ENCODE measurements around the gene CABS1. TPM values are rescaled to one million over a fixed set of nuclear protein-coding genes. Genes with fewer than 3 reads are reported as not detected.

The CABS1 gene
- total RNA-seq (2022) = not detected in 2 replicates
- not detected for Bru-seq, nascent RNA
- not detected for BruChase-seq, experiment 1, labeled RNA remaining after a 6-hour chase
- not detected for BruChase-seq, experiment 2, labeled RNA remaining after a 2-hour chase
- long read RNA-seq = 0 reads

DNA sequence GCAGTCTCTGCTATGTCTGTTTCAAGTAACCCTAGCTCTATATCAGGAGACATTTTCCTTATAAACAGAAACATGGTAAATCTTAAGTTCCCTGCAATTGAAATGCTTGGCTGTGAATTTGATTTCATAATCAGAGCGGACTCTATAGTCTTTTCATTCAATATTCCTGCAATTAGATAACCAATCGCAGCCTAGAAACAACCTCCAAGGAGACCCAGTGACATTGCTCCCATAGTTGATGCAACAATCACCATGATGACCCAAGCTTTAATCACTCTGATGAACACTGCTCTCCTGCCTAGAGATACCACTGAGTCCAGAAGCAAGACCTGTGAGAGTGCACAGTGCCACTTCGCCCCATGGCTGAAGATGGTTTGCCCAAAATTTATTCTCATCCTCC, at the start of gene CABS1:
Gene CABS1 (plus strand): TSS at position 301 of the 400 bp plus-strand sequence. CDS start 59 bp downstream, at position 360.
- ChIA-PET POLR2A (no interaction called here), CTCF (interaction anchor here (0.5 to 0.6 kb wide), 2 partner anchors 22 to 160 kb away, joined by 3 read pairs; no protein-coding TSS in a partner anchor)
- TF ChIP-seq, protein P1, sequence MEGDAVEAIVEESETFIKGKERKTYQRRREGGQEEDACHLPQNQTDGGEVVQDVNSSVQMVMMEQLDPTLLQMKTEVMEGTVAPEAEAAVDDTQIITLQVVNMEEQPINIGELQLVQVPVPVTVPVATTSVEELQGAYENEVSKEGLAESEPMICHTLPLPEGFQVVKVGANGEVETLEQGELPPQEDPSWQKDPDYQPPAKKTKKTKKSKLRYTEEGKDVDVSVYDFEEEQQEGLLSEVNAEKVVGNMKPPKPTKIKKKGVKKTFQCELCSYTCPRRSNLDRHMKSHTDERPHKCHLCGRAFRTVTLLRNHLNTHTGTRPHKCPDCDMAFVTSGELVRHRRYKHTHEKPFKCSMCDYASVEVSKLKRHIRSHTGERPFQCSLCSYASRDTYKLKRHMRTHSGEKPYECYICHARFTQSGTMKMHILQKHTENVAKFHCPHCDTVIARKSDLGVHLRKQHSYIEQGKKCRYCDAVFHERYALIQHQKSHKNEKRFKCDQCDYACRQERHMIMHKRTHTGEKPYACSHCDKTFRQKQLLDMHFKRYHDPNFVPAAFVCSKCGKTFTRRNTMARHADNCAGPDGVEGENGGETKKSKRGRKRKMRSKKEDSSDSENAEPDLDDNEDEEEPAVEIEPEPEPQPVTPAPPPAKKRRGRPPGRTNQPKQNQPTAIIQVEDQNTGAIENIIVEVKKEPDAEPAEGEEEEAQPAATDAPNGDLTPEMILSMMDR (IDR thresholded peaks at IDR 0.05; ENCODE audit: unreplicated experiment) = no peak
- H3K27me3 Mint-ChIP-seq (ENCODE audit: insufficient read depth, unreplicated experiment) = peaks cover 28% of the 10 kb centered on the region
- H3K4me3 Mint-ChIP-seq (ENCODE audit: unreplicated experiment) = no peak within 1 kb of the TSS
- no TSS peak for BruUV-seq (replicated peaks)
- H3K27ac Mint-ChIP-seq (ENCODE audit: low read depth, unreplicated experiment) = no peak within 1 kb of the TSS
- no peak for DNase-seq (ENCODE audit: unreplicated experiment)
- H3K9me3 Mint-ChIP-seq (ENCODE audit: unreplicated experiment) = no peaks in the 10 kb centered on the region
- intact Hi-C loops (cut with micrococcal nuclease) = no loop called here
- H3K4me1 Mint-ChIP-seq (ENCODE audit: insufficient read depth, unreplicated experiment) = no peaks in the 10 kb centered on the region
- H3K36me3 Mint-ChIP-seq (ENCODE audit: insufficient read depth, unreplicated experiment) = no peaks in the 10 kb centered on the region

DNA sequence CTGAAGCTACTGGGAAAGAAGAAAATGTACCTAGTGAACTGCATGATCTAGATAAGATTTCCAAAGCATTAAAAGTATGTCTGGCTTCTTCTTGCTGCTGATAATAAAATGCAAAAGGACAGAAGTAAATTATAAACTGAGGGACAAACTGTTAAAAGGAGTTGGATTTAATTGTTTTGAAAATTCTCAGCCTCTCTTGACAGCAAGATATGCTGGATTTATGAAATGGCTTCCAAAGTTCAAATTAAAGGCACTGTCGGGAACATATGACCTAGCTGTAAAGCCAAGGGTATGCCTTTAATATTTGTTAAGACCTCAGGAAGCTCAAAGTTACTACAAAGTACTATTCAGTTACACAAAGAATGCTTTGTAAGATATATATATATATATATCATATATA, 46.1 kb upstream of the CABS1 start:
- Mint-ChIP-seq H3K4me3 (ENCODE audit: unreplicated experiment) (no peak overlapping the region), H3K36me3 (ENCODE audit: insufficient read depth, unreplicated experiment) (no peaks in the 10 kb centered on the region), H3K27ac (ENCODE audit: low read depth, unreplicated experiment) (no peak overlapping the region), H3K27me3 (ENCODE audit: insufficient read depth, unreplicated experiment) (peaks cover 8% of the 10 kb centered on the region), H3K9me3 (ENCODE audit: unreplicated experiment) (no peaks in the 10 kb centered on the region), H3K4me1 (ENCODE audit: insufficient read depth, unreplicated experiment) (no peaks in the 10 kb centered on the region)
- intact Hi-C loops (cut with micrococcal nuclease) = no loop called here
- POLR2A ChIA-PET = no interaction called here
- no peak for DNase-seq (ENCODE audit: unreplicated experiment)
- TF ChIP-seq, protein P1 (IDR thresholded peaks at IDR 0.05; ENCODE audit: unreplicated experiment) = no peak
- no TSS peak for BruUV-seq (replicated peaks)
- CTCF ChIA-PET = interaction anchor here (0.6 to 1.3 kb wide), 4 partner anchors 11 to 458 kb away, joined by 3 to 5 read pairs (median 4); no protein-coding TSS in a partner anchor

DNA sequence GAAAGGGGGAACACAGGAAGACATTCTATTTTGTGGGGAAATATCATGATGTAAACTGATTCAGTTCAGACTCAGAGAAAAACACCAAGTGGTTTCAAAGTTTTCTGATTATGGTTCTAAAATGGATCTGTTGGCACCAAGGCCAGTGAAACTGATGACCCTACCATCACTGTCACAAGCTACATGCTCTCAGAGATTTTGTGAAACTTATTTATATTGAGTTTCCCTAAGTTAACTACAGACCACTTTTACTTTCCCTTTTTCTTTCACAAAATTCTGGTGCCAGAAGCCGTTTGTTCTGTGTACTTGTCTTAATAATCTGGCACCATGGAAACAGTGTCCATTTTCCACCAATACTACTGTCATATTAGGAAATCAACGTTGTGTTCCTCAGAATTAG, 43.4 kb upstream of the CABS1 start:
- Mint-ChIP-seq H3K36me3 (ENCODE audit: insufficient read depth, unreplicated experiment) (no peaks in the 10 kb centered on the region), H3K9me3 (ENCODE audit: unreplicated experiment) (no peaks in the 10 kb centered on the region), H3K4me3 (ENCODE audit: unreplicated experiment) (no peak overlapping the region), H3K27me3 (ENCODE audit: insufficient read depth, unreplicated experiment) (peaks cover 15% of the 10 kb centered on the region), H3K4me1 (ENCODE audit: insufficient read depth, unreplicated experiment) (no peaks in the 10 kb centered on the region), H3K27ac (ENCODE audit: low read depth, unreplicated experiment) (no peak overlapping the region)
- POLR2A ChIA-PET = no interaction called here
- DNase-seq (ENCODE audit: unreplicated experiment) = no peak
- CTCF ChIA-PET = no interaction called here
- intact Hi-C loops (cut with micrococcal nuclease) = no loop called here
- no TSS peak for BruUV-seq (replicated peaks)
- TF ChIP-seq, protein P1 (IDR thresholded peaks at IDR 0.05; ENCODE audit: unreplicated experiment) = no peak

DNA sequence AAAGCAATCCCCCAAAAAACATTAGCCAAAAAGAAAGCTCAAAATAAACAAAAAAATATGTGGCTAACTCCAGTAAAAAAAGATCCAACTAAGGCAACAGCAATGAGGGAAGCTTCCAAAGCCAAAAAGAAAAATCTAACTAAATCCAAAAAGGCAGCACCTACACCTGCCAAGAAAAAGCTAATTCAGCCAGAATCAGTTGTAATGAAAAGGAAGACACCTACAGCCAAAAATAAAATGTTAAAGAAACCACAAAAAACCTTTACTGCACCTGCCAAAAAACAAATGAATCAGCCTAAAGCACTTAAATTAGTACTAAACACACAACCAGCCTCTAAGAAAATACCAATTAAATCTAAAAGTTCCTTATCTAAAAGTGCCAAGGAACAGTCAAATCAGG, 37.2 kb upstream of the CABS1 start:
- CTCF ChIA-PET = interaction anchor here (0.7 kb wide), 1 partner anchor 399 kb away, joined by 4 read pairs; no protein-coding TSS in a partner anchor
- BruUV-seq (replicated peaks) = no TSS peak

More for the DNA sequence above, 37.2 kb upstream of the CABS1 start:
- TF ChIP-seq, protein P1 (IDR thresholded peaks at IDR 0.05; ENCODE audit: unreplicated experiment) = no peak
- Mint-ChIP-seq H3K4me3 (ENCODE audit: unreplicated experiment) (no peak overlapping the region), H3K4me1 (ENCODE audit: insufficient read depth, unreplicated experiment) (no peaks in the 10 kb centered on the region), H3K36me3 (ENCODE audit: insufficient read depth, unreplicated experiment) (no peaks in the 10 kb centered on the region), H3K27me3 (ENCODE audit: insufficient read depth, unreplicated experiment) (peaks cover 25% of the 10 kb centered on the region), H3K9me3 (ENCODE audit: unreplicated experiment) (no peaks in the 10 kb centered on the region), H3K27ac (ENCODE audit: low read depth, unreplicated experiment) (no peak overlapping the region)
- intact Hi-C loops (cut with micrococcal nuclease) = no loop called here
- DNase-seq (ENCODE audit: unreplicated experiment) = no peak
- POLR2A ChIA-PET = no interaction called here

All from MCF 10A (cell line).